Coronary artery (tissue), 2 donors: Measurements from ENCODE around the gene HIBADH.

Source experiments
- DNase-seq: peaks from one replicate; pipeline ENCODE4 v3.0.0-alpha.2; 2017; ENCODE audit warnings: low spot score
- H3K27ac ChIP-seq, 2 donors: fragments of 200-600 bp; sonication (generic); one replicate each; pipeline ENCODE4 v1.5.1; 2016 to 2019
- H3K4me3 ChIP-seq: fragments of 200-600 bp; sonication (generic); 2 replicates; pipeline ENCODE4 v1.5.1; 2016; ENCODE audit warnings: mild to moderate bottlenecking, moderate library complexity
- TF ChIP-seq, protein P1 (sequence below): fragments of 200-600 bp; sonication (generic); IDR thresholded peaks from one replicate; pipeline ENCODE4 v1.5.1; 2019; ENCODE audit warnings: antibody characterized with exemption

HIBADH gene

DNA sequence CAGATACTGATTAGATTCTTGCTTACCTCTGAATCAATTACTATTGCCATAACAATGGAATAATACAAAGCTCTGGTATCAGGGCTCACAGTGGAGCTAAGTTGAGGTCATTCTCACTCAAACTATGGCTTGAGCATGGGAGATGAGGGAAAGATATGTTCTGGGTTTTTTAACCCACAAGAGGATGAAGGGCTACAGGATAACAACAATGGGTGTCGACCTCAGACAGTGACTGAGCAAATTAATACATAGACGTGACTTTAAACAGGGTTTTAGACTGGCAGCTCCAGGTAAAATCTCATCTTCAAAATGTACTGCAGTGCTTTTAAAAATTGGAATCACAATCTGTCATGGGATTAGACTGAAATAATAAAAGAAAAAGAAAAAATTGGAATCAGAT lies 7.5 kb upstream of the HIBADH start:
- Histone ChIP-seq H3K4me3 (no peak overlapping the region), H3K27ac (no peak overlapping the region)
- DNase-seq: no peak
- TF ChIP-seq, protein P1, sequence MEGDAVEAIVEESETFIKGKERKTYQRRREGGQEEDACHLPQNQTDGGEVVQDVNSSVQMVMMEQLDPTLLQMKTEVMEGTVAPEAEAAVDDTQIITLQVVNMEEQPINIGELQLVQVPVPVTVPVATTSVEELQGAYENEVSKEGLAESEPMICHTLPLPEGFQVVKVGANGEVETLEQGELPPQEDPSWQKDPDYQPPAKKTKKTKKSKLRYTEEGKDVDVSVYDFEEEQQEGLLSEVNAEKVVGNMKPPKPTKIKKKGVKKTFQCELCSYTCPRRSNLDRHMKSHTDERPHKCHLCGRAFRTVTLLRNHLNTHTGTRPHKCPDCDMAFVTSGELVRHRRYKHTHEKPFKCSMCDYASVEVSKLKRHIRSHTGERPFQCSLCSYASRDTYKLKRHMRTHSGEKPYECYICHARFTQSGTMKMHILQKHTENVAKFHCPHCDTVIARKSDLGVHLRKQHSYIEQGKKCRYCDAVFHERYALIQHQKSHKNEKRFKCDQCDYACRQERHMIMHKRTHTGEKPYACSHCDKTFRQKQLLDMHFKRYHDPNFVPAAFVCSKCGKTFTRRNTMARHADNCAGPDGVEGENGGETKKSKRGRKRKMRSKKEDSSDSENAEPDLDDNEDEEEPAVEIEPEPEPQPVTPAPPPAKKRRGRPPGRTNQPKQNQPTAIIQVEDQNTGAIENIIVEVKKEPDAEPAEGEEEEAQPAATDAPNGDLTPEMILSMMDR: no peak

DNA sequence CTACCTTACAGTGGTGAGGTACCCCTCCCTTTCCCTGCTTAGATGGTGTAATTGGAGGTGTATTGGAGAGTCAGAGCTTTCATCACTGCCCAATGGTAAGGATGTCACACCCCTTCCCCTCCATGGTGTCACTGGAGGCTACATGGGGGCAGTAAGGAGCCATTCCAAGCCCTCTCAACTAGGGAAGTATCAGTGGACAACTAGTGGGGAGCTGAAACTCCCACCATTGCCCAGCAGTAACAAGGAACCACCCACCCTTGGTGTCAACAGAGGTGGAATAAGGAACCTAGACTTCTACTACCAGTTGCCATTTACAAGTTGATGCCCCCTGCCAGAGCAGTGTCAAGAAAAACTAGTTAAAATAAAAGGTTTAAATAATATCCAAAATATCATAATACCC lies 2.8 kb upstream of the HIBADH start:
- no peak overlapping the region for H3K27ac ChIP-seq
- DNase-seq: no peak
- H3K4me3 ChIP-seq: no peak overlapping the region
- TF ChIP-seq, protein P1: no peak

DNA sequence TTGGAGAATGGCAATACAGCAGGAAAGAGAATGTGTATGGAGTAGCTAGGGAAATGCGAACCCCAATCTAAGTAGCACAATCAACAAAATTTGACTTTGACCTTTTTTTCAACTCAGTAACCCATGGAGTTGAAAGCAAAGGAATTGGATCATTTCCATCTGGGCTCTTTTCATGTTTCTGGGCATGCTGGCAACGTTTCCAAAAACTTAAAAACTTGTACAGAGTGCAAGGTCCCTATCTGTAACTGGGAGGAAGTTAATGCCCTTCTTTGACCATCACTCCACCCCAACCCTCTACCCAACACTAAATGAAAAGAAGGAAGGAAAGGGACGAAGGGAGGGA lies 1.3 kb upstream of the HIBADH start:
- no peak for DNase-seq
- TF ChIP-seq, protein P1: no peak
- no peak overlapping the region for H3K4me3 ChIP-seq
- H3K27ac ChIP-seq: no peak overlapping the region

DNA sequence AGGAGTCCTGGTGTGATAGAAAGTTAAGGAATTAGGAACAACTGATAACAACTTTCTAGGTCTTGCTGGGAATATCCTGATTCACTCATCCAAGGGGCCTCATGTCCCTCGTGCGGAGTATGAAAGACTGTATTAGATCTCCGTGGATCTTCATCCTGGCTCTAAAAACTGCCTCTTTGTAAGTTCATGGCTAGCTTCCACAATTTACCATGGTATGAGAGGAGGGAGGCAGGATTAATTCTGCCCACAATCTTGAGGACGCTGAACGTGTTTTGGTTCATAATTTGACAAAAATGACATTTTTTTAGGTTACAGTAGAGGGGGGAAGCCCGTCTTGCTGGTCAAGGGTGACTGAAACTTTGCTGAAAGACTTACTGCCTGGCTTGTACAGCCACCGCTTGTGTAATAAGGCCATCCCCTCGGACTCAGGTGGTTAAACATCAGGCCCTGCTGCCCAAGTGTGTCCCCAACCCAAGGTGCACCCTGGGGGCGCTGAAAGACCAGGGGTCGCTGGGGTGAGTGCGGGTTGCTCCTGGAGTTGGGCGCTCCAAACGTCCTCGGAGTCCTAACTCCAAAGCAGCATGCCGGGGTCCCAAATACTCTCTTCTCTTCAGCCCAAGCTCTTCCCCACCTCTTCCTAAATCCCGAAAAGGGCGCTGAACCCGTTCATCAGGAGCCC lies 733 bp downstream of the HIBADH start:
- TF ChIP-seq, protein P1: no peak
- peak overlapping the region; percentile 91 to 93 for H3K27ac ChIP-seq
- peak overlapping the region; percentile 91 for H3K4me3 ChIP-seq
- peak; percentile 73 for DNase-seq

DNA sequence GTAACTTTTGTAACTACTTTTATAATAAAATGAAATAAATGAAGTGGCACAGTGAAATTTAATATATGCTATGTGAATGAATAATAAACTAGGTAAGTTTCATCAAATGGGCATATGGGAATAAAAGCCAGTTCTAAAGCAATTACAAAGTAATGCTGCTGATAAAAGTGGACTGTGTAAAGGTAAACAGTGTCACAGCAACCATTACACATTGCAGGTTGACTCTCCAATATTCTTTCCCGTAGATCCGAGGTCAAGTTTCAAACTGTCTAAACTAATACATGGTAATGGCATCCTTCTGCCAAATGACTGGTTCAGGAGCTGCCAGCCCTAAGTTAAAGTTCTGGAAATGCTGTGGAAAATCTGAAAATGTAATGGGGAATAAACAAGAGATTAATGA lies 6.0 kb downstream of the HIBADH start:
- TF ChIP-seq, protein P1: no peak
- no peak overlapping the region for H3K27ac ChIP-seq
- no peak overlapping the region for H3K4me3 ChIP-seq
- DNase-seq: no peak

DNA sequence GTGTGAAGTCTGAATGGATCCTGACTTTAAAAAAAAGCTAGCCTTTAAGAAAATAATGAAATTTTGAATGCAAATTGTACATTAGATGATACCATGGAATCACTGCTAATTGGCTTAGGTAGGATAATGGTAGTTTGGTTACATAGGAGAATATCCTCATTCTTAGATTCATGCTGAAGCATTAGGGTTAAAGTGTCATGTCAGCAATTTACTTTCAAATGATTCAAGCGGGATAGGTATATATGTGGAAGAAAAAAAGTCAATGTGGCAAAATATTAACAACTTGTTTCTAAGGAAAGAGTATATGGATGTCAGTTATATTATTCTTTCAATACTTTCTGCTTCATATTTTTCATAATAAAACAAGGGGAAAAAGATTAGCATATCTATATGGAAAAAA lies 7.5 kb downstream of the HIBADH start:
- no peak for DNase-seq
- Histone ChIP-seq H3K4me3 (no peak overlapping the region), H3K27ac (no peak overlapping the region)
- TF ChIP-seq, protein P1: no peak

DNA sequence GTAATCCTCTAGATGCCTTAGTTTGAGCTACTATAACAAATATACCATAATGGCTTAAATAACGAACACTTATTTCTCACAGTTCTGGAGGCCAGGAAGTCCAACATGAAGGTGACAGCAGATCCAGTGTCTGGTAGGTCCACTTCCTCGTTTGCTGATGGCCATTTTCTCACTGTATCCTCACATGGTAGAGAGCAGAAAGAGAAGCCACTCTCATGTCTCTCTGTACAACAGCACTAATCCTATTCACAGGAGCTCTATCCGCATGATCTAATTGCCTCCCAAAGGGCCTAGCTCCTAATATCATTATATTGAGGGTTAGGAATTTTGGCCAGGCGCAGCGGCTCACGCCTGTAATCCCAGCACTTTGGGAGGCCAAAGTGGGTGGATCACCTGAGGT lies 10.2 kb downstream of the HIBADH start:
- TF ChIP-seq, protein P1: no peak
- H3K4me3 ChIP-seq: no peak overlapping the region
- H3K27ac ChIP-seq: no peak overlapping the region
- DNase-seq: no peak
